Skeletal muscle cell (primary cell): Measurements from ENCODE around the gene JAKMIP3.

Source experiments
- DNase-seq: peaks from one replicate; pipeline ENCODE4 v3.0.0-alpha.2; 2010; ENCODE audit warnings: low read depth
- H3K4me3 ChIP-seq: 2 replicates; pipeline ENCODE4 v1.5.1; 2011; ENCODE audit warnings: low read depth, mild to moderate bottlenecking, control low read depth, low read length, moderate library complexity

Gene JAKMIP3

GRCh38 chr10:132065491-132066105, at the start of gene JAKMIP3:
JAKMIP3 (plus strand) TSS chr10:132065946; CDS start chr10:132104809, 38,863 bp downstream.
- DNase-seq, result peak; percentile 72
- peak within 1 kb of the TSS; percentile 51 for H3K4me3 ChIP-seq

GRCh38 chr10:132016514-132016913, 49.2 kb upstream of the JAKMIP3 start:
- no peak overlapping the region for H3K4me3 ChIP-seq
- no peak for DNase-seq

- H3K4me3 ChIP-seq, result no peak overlapping the region
Measured at GRCh38 chr10:132018446-132018845, 47.3 kb upstream of the JAKMIP3 start.

GRCh38 chr10:132019366-132019765, 46.4 kb upstream of the JAKMIP3 start:
- H3K4me3 ChIP-seq, result no peak overlapping the region
- DNase-seq, result no peak

More at GRCh38 chr10:132018446-132018845, 47.3 kb upstream of the JAKMIP3 start:
- DNase-seq, result no peak

GRCh38 chr10:132020456-132020855, 45.3 kb upstream of the JAKMIP3 start:
- H3K4me3 ChIP-seq, result no peak overlapping the region

GRCh38 chr10:132021046-132021445, 44.7 kb upstream of the JAKMIP3 start:
- DNase-seq, result no peak
- H3K4me3 ChIP-seq, result no peak overlapping the region

More at GRCh38 chr10:132020456-132020855, 45.3 kb upstream of the JAKMIP3 start:
- DNase-seq, result no peak

- DNase-seq, result no peak
- H3K4me3 ChIP-seq, result no peak overlapping the region
Measured at GRCh38 chr10:132021504-132022143, 44.1 kb upstream of the JAKMIP3 start.

- no peak overlapping the region for H3K4me3 ChIP-seq
- DNase-seq, result no peak
Measured at GRCh38 chr10:132022241-132022640, 43.5 kb upstream of the JAKMIP3 start.

- H3K4me3 ChIP-seq, result peak overlapping the region; percentile 31
Measured at GRCh38 chr10:132023092-132023811, 42.5 kb upstream of the JAKMIP3 start.

GRCh38 chr10:132027423-132027983, 38.2 kb upstream of the JAKMIP3 start:
- DNase-seq, result no peak
- no peak overlapping the region for H3K4me3 ChIP-seq

More at GRCh38 chr10:132023092-132023811, 42.5 kb upstream of the JAKMIP3 start:
- DNase-seq, result peak; percentile 28

- no peak overlapping the region for H3K4me3 ChIP-seq
- DNase-seq, result no peak
Measured at GRCh38 chr10:132028706-132029105, 37.0 kb upstream of the JAKMIP3 start.

GRCh38 chr10:132030898-132031463, 34.8 kb upstream of the JAKMIP3 start:
- DNase-seq, result no peak
- no peak overlapping the region for H3K4me3 ChIP-seq

GRCh38 chr10:132033632-132034031, 32.1 kb upstream of the JAKMIP3 start:
- no peak overlapping the region for H3K4me3 ChIP-seq

GRCh38 chr10:132035476-132035875, 30.3 kb upstream of the JAKMIP3 start:
- H3K4me3 ChIP-seq, result no peak overlapping the region
- no peak for DNase-seq

More at GRCh38 chr10:132033632-132034031, 32.1 kb upstream of the JAKMIP3 start:
- no peak for DNase-seq

- H3K4me3 ChIP-seq, result peak overlapping the region; percentile 39
- no peak for DNase-seq
Measured at GRCh38 chr10:132036153-132036886, 29.4 kb upstream of the JAKMIP3 start.

- no peak for DNase-seq
- peak overlapping the region; percentile 13 for H3K4me3 ChIP-seq
Measured at GRCh38 chr10:132036887-132037675, 28.7 kb upstream of the JAKMIP3 start.

- no peak overlapping the region for H3K4me3 ChIP-seq
- no peak for DNase-seq
Measured at GRCh38 chr10:132037676-132037975, 28.1 kb upstream of the JAKMIP3 start.

- no peak for DNase-seq
Measured at GRCh38 chr10:132039371-132039770, 26.4 kb upstream of the JAKMIP3 start.

GRCh38 chr10:132040046-132040445, 25.7 kb upstream of the JAKMIP3 start:
- H3K4me3 ChIP-seq, result no peak overlapping the region
- DNase-seq, result no peak

More at GRCh38 chr10:132039371-132039770, 26.4 kb upstream of the JAKMIP3 start:
- H3K4me3 ChIP-seq, result no peak overlapping the region
